HEK293T (cell line): ENCODE measurements around the gene SEPSECS.

Source experiments
- CTCF ChIA-PET: fragments of 350-600 bp; formaldehyde crosslinking; extraction: SDS; loops from one replicate; lab custom pipeline; 2021; ENCODE audit warnings: antibody characterized with exemption, inconsistent platforms; lab: Yijun Ruan, JAX
- POLR2A ChIA-PET: fragments of 350-600 bp; formaldehyde crosslinking; extraction: SDS; loops from one replicate; lab custom pipeline; 2020; ENCODE audit warnings: antibody characterized with exemption, inconsistent platforms; lab: Yijun Ruan, JAX
- DNase-seq: peaks from one replicate; pipeline ENCODE4 v3.0.0; 2012; ENCODE audit warnings: mixed read lengths; ENCODE audit errors: extremely low spot score
- ARNT ChIP-seq: fragments of 450-650 bp; IDR thresholded peaks from 2 replicates; pipeline ENCODE4 v1.6.1; 2017; ENCODE audit warnings: mild to moderate bottlenecking
- BHLHE40 ChIP-seq: fragments of 450-650 bp; IDR thresholded peaks from 2 replicates; pipeline ENCODE4 v1.6.1; 2016; ENCODE audit warnings: mild to moderate bottlenecking, moderate library complexity, borderline replicate concordance
- CTBP1 ChIP-seq: fragments of 450-650 bp; IDR thresholded peaks from 2 replicates; pipeline ENCODE4 v1.6.1; 2016; ENCODE audit warnings: borderline replicate concordance
- ELF4 ChIP-seq: fragments of 450-650 bp; IDR thresholded peaks from 2 replicates; pipeline ENCODE4 v1.6.1; 2017; ENCODE audit warnings: antibody characterized with exemption
- FOXA1 ChIP-seq: fragments of 450-650 bp; IDR thresholded peaks from 2 replicates; pipeline ENCODE4 v1.6.1; 2016; ENCODE audit warnings: mild to moderate bottlenecking
- FOXK2 ChIP-seq: fragments of 450-650 bp; IDR thresholded peaks from 2 replicates; pipeline ENCODE4 v1.6.1; 2016; ENCODE audit warnings: mild to moderate bottlenecking
- FOXM1 ChIP-seq: fragments of 450-650 bp; IDR thresholded peaks from 2 replicates; pipeline ENCODE4 v1.6.1; 2017; ENCODE audit warnings: mild to moderate bottlenecking, borderline replicate concordance
- HDGF ChIP-seq: fragments of 450-650 bp; IDR thresholded peaks from 2 replicates; pipeline ENCODE4 v1.6.1; 2017; ENCODE audit warnings: antibody characterized with exemption, borderline replicate concordance
- L3MBTL2 ChIP-seq: fragments of 450-650 bp; conservative IDR thresholded peaks from 2 replicates; pipeline ENCODE4 v1.6.1; 2016; ENCODE audit warnings: mild to moderate bottlenecking
- LEF1 ChIP-seq: fragments of 450-650 bp; IDR thresholded peaks from 2 replicates; pipeline ENCODE4 v1.6.1; 2017; ENCODE audit warnings: mild to moderate bottlenecking, borderline replicate concordance
- NFRKB ChIP-seq: fragments of 450-650 bp; IDR thresholded peaks from 2 replicates; pipeline ENCODE4 v1.6.1; 2016; ENCODE audit warnings: mild to moderate bottlenecking, moderate library complexity
- PKNOX1 ChIP-seq: fragments of 450-650 bp; IDR thresholded peaks from 2 replicates; pipeline ENCODE4 v1.6.1; 2016
- SP1 ChIP-seq: fragments of 450-650 bp; IDR thresholded peaks from 2 replicates; pipeline ENCODE4 v1.6.1; 2017
- SUZ12 ChIP-seq: fragments of 450-650 bp; IDR thresholded peaks from 2 replicates; pipeline ENCODE4 v1.6.1; 2016; ENCODE audit warnings: mild to moderate bottlenecking
- TARDBP ChIP-seq: fragments of 450-650 bp; IDR thresholded peaks from 2 replicates; pipeline ENCODE4 v1.6.1; 2016
- ZNF384 ChIP-seq: fragments of 450-650 bp; IDR thresholded peaks from 2 replicates; pipeline ENCODE4 v1.6.1; 2016

Gene SEPSECS

GRCh38 chr4:25100021-25100555 is 60.2 kb downstream of the SEPSECS start:
- TF ChIP-seq L3MBTL2, result no peak
- TF ChIP-seq ZNF384, result no peak
- no peak for TF ChIP-seq NFRKB
- TF ChIP-seq PKNOX1, result no peak
- no peak for TF ChIP-seq SP1
- TF ChIP-seq ELF4, result no peak
- no peak for TF ChIP-seq FOXK2
- TF ChIP-seq FOXA1, result no peak
- no peak for TF ChIP-seq TARDBP
- no peak for TF ChIP-seq BHLHE40
- no peak for TF ChIP-seq SUZ12
- TF ChIP-seq FOXM1, result no peak
- TF ChIP-seq HDGF, result no peak
- TF ChIP-seq CTBP1, result no peak
- TF ChIP-seq LEF1, result no peak
- TF ChIP-seq ARNT, result no peak
- CTCF ChIA-PET, result no interaction called here
- no peak for DNase-seq
- POLR2A ChIA-PET, result no interaction called here

- DNase-seq, result no peak
- ChIA-PET CTCF (no interaction called here), POLR2A (no interaction called here)
- TF ChIP-seq L3MBTL2, result no peak
- no peak for TF ChIP-seq ZNF384
- TF ChIP-seq ELF4, result no peak
- no peak for TF ChIP-seq SP1
- TF ChIP-seq HDGF, result no peak
- no peak for TF ChIP-seq TARDBP
- TF ChIP-seq LEF1, result no peak
- no peak for TF ChIP-seq FOXK2
- TF ChIP-seq ARNT, result no peak
- TF ChIP-seq FOXM1, result no peak
- TF ChIP-seq FOXA1, result no peak
- no peak for TF ChIP-seq BHLHE40
- TF ChIP-seq SUZ12, result no peak
- TF ChIP-seq NFRKB, result no peak
These were observed 61.0 kb downstream of the SEPSECS start for GRCh38 chr4:25098964-25099891.

GRCh38 chr4:25096981-25097443 is 63.2 kb downstream of the SEPSECS start:
- ChIA-PET POLR2A (no interaction called here), CTCF (no interaction called here)
- TF ChIP-seq NFRKB (no peak), PKNOX1 (no peak), FOXK2 (no peak), CTBP1 (no peak), FOXA1 (no peak), LEF1 (no peak), ARNT (no peak), SP1 (no peak), HDGF (no peak), ZNF384 (no peak), SUZ12 (no peak), FOXM1 (no peak), L3MBTL2 (no peak), TARDBP (no peak)
- no peak for DNase-seq

GRCh38 chr4:25096251-25096980 is 63.8 kb downstream of the SEPSECS start:
- DNase-seq, result no peak
- POLR2A ChIA-PET, result no interaction called here
- TF ChIP-seq ZNF384 (no peak), ARNT (no peak), TARDBP (no peak), CTBP1 (no peak), NFRKB (no peak), L3MBTL2 (no peak), SP1 (no peak), ELF4 (no peak), SUZ12 (no peak), FOXA1 (no peak)
- CTCF ChIA-PET, result no interaction called here

- POLR2A ChIA-PET, result no interaction called here
- CTCF ChIA-PET, result no interaction called here
- no peak for DNase-seq
- TF ChIP-seq ARNT (no peak), ZNF384 (no peak), CTBP1 (no peak), PKNOX1 (no peak), LEF1 (no peak), ELF4 (no peak), FOXM1 (no peak), L3MBTL2 (no peak), FOXA1 (no peak)
These were observed 64.4 kb downstream of the SEPSECS start for GRCh38 chr4:25095837-25096236.
